DOHH2 (cell line): Measurements from ENCODE around the gene EPHB2.

Experiments
- H3F3A ChIP-seq: fragments of 200-600 bp; sonication (generic), shearing (Covaris generic); 2 replicates; pipeline ENCODE4 v1.6.0; 2016; ENCODE audit warnings: antibody characterized with exemption, mild to moderate bottlenecking; ENCODE audit not compliant: control insufficient read depth, insufficient read depth
- H3K27ac ChIP-seq: fragments of 200-600 bp; sonication (generic); 2 replicates; pipeline ENCODE4 v1.5.1; 2014; ENCODE audit warnings: low read depth, mild to moderate bottlenecking, low read length, moderate library complexity
- H3K27me3 ChIP-seq: fragments of 200-600 bp; sonication (generic); 2 replicates; pipeline ENCODE4 v1.6.1; 2014; ENCODE audit warnings: mild to moderate bottlenecking, low read length, mixed read lengths; ENCODE audit not compliant: control insufficient read depth
- H3K36me3 ChIP-seq: fragments of 200-600 bp; sonication (generic); 2 replicates; pipeline ENCODE4 v1.6.1; 2014; ENCODE audit warnings: mild to moderate bottlenecking, low read length, moderate library complexity, mixed read lengths; ENCODE audit not compliant: control insufficient read depth
- H3K4me1 ChIP-seq: fragments of 200-600 bp; sonication (generic); 2 replicates; pipeline ENCODE4 v1.6.1; 2014; ENCODE audit warnings: mild to moderate bottlenecking, low read length, mixed read lengths; ENCODE audit not compliant: control insufficient read depth
- H3K4me2 ChIP-seq: fragments of 200-600 bp; sonication (generic); 2 replicates; pipeline ENCODE4 v1.6.0; 2014; ENCODE audit warnings: mild to moderate bottlenecking, low read length, moderate library complexity
- H3K4me3 ChIP-seq: fragments of 200-600 bp; sonication (generic); 2 replicates; pipeline ENCODE4 v1.5.1; 2014; ENCODE audit warnings: mild to moderate bottlenecking, low read length, mixed read lengths
- H3K79me2 ChIP-seq: fragments of 200-600 bp; sonication (generic); 2 replicates; pipeline ENCODE4 v1.6.1; 2014; ENCODE audit warnings: mild to moderate bottlenecking, low read length, mixed read lengths; ENCODE audit not compliant: control insufficient read depth
- H3K9me2 ChIP-seq: fragments of 200-600 bp; sonication (generic); replicated peaks from 2 replicates; pipeline ENCODE4 v1.6.1; 2014; ENCODE audit warnings: mild to moderate bottlenecking, low read length, mixed read lengths; ENCODE audit not compliant: control insufficient read depth
- H3K9me3 ChIP-seq: fragments of 200-600 bp; sonication (generic); 2 replicates; pipeline ENCODE4 v1.6.1; 2014; ENCODE audit warnings: antibody characterized with exemption, low read length, mixed read lengths; ENCODE audit not compliant: control insufficient read depth, insufficient read depth
- H4K20me1 ChIP-seq: fragments of 200-600 bp; sonication (generic); 2 replicates; pipeline ENCODE4 v1.6.0; 2014; ENCODE audit warnings: low read depth, mild to moderate bottlenecking, antibody characterized with exemption, low read length, moderate library complexity; ENCODE audit not compliant: control insufficient read depth, insufficient read depth
- CTCF ChIP-seq: fragments of 200-600 bp; sonication (generic); IDR thresholded peaks from one replicate; pipeline ENCODE4 v1.5.1; 2014; ENCODE audit warnings: antibody characterized with exemption, mild to moderate bottlenecking, low read depth, low read length; ENCODE audit not compliant: poor library complexity, severe bottlenecking
- EZH2phosphoT487 ChIP-seq: fragments of 200-600 bp; sonication (generic); IDR thresholded peaks from 2 replicates; pipeline ENCODE4 v1.6.1; 2017; ENCODE audit warnings: borderline replicate concordance, mild to moderate bottlenecking, antibody characterized with exemption, low read length, moderate library complexity, mixed read lengths

The EPHB2 gene

GRCh38 chr1:22886211-22886610, 175.6 kb downstream of the EPHB2 start:
- TF ChIP-seq CTCF (no peak), EZH2phosphoT487 (no peak)
- no peak overlapping the region for H3K27ac ChIP-seq

DNA sequence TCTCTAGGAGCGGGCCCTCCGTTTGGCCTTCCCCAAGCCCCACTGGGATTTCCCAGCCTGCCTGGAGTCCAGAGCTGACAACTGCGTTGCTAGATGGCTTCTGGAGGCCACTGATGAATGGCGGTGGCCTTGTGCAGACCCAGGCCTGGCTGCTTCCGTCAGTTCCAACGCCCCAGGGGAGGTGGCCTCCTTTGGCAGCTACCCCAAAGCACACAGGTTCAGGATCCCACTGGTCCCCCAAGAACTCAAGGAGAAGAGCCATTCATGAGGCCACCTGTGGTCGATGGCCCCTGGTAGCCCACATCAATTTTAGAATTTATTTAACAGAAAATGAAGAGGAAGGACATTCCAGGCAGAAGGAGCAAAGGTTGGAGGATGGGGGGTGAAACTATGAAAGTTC, 176.9 kb downstream of the EPHB2 start:
- no peaks in the 10 kb centered on the region for H3K27me3 ChIP-seq
- no peaks in the 10 kb centered on the region for H3K4me1 ChIP-seq
- H4K20me1 ChIP-seq, result no peaks in the 10 kb centered on the region
- H3K4me3 ChIP-seq, result no peak overlapping the region
- no peak overlapping the region for H3K27ac ChIP-seq
- H3F3A ChIP-seq, result no peaks in the 10 kb centered on the region
- H3K9me2 ChIP-seq, result no peaks in the 10 kb centered on the region
- H3K79me2 ChIP-seq, result no peaks in the 10 kb centered on the region
- no peaks in the 10 kb centered on the region for H3K36me3 ChIP-seq
- H3K4me2 ChIP-seq, result no peak overlapping the region
- no peak for TF ChIP-seq EZH2phosphoT487
- TF ChIP-seq CTCF, result no peak
- H3K9me3 ChIP-seq, result no peaks in the 10 kb centered on the region

More at GRCh38 chr1:22886211-22886610, 175.6 kb downstream of the EPHB2 start:
- H3K36me3 ChIP-seq, result no peaks in the 10 kb centered on the region
- H3K27me3 ChIP-seq, result no peaks in the 10 kb centered on the region
- H3K9me2 ChIP-seq, result no peaks in the 10 kb centered on the region
- H3K4me2 ChIP-seq, result no peak overlapping the region
- H3K9me3 ChIP-seq, result no peaks in the 10 kb centered on the region
- no peaks in the 10 kb centered on the region for H3K4me1 ChIP-seq
- no peaks in the 10 kb centered on the region for H3K79me2 ChIP-seq
- H4K20me1 ChIP-seq, result no peaks in the 10 kb centered on the region
- no peak overlapping the region for H3K4me3 ChIP-seq
- no peaks in the 10 kb centered on the region for H3F3A ChIP-seq

DNA sequence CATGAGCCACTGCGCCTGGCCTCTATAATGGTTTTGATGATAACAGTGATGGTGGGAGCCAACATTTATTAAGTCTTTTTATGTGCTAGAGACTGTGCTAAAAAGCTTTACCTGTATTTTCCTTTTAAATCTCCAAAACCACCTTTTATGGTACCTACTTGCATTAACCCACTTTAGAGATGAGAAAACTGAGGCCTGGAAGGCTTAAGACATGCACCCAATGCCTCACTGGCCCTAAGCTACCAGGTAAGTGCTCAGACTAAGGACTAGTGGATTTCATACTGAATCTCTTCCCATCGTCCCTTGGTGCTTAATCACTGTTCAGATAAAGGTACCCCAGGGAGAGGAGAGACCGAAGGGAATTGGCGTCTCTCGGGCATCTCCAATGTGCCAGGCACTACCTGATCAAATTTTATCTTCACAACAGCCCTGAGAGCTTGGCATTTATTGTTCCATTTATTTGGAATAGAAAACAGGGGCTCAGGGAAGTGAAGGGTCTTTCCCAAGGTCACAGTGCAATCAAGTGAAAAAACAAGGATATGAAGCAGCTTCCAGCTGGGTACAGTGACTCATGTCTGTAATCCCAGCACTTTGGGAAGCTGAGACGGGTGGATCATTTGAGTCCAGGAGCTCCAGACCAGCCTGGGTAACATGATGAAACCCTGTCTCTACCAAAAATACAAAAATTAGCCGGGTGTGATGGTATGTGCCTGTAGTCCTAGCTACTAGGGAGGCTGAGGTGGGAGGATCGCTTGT, 177.9 kb downstream of the EPHB2 start:
- no peaks in the 10 kb centered on the region for H3F3A ChIP-seq
- H3K4me3 ChIP-seq, result no peak overlapping the region
- no peaks in the 10 kb centered on the region for H3K4me1 ChIP-seq
- no peak overlapping the region for H3K4me2 ChIP-seq
- H3K9me2 ChIP-seq, result no peaks in the 10 kb centered on the region
- no peaks in the 10 kb centered on the region for H4K20me1 ChIP-seq
- no peaks in the 10 kb centered on the region for H3K36me3 ChIP-seq
- no peaks in the 10 kb centered on the region for H3K27me3 ChIP-seq
- H3K27ac ChIP-seq, result no peak overlapping the region
- TF ChIP-seq CTCF (no peak), EZH2phosphoT487 (no peak)
- H3K9me3 ChIP-seq, result no peaks in the 10 kb centered on the region
- H3K79me2 ChIP-seq, result no peaks in the 10 kb centered on the region
